Measurements from ENCODE around the gene RFX3. TPM values are rescaled to one million over a fixed set of nuclear protein-coding genes. Genes with fewer than 3 reads are reported as not detected.

The RFX3 gene
- total RNA-seq, 1 experiment from 2014 or later, result 9.9 TPM

DNA sequence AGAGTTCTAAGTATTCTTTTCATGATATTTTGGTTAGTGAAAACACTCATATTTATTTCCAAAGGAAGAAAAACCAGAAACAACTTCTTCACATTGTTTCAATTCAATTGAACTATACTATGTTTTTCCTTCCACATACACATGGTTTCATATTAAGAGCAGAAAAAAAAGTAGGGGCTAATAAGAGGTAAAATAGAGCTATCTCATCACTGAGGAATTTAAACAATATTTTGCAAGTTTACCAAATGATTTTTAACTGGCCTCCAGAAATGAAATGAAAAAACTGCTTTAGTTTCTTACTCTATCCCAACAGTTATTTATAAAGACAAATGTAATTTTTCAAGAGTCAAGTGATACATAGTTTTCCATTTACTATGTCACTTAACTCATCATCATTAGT is 233.5 kb downstream of the RFX3 start:
- no peak overlapping the region for H3K9ac ChIP-seq (ENCODE audit: extremely low read depth, insufficient read length, low read length)
- no peak overlapping the region for H3K18ac ChIP-seq (ENCODE audit: insufficient read length, low read depth, low read length)
- no peaks in the 10 kb centered on the region for H3K23me2 ChIP-seq (ENCODE audit: insufficient read length, low read depth, low read length, poor library complexity, severe bottlenecking)
- H2BK120ac ChIP-seq (ENCODE audit: low read depth, low read length, poor library complexity, severe bottlenecking), result no peak overlapping the region
- H3K27me3 Mint-ChIP-seq (ENCODE audit: low read depth), result no peaks in the 10 kb centered on the region; the same call in 1 of the 2 replicates
- H3K4me3 Mint-ChIP-seq, result no peak overlapping the region
- H3K4me1 ChIP-seq (ENCODE audit: insufficient read depth, low read length), result no peaks in the 10 kb centered on the region; the same call in 1 of the 2 replicates
- no peak overlapping the region for H4K5ac ChIP-seq (ENCODE audit: insufficient read length, low read depth, low read length)
- H3K9me3 Mint-ChIP-seq, result no peaks in the 10 kb centered on the region
- H3K9me3 ChIP-seq (ENCODE audit: control insufficient read depth, low read depth, low read length), result no peaks in the 10 kb centered on the region
- no peak overlapping the region for H4K91ac ChIP-seq (ENCODE audit: insufficient read length, low read depth, low read length)
- H3K4ac ChIP-seq (ENCODE audit: low read depth, low read length), result no peak overlapping the region
- no peak overlapping the region for H3K14ac ChIP-seq (ENCODE audit: insufficient read depth, low read length)
- H2BK12ac ChIP-seq (ENCODE audit: insufficient read length, low read depth, low read length), result no peak overlapping the region
- no peak overlapping the region for H3K23ac ChIP-seq (ENCODE audit: insufficient read length, low read depth, low read length)
- TF ChIP-seq, protein P1, sequence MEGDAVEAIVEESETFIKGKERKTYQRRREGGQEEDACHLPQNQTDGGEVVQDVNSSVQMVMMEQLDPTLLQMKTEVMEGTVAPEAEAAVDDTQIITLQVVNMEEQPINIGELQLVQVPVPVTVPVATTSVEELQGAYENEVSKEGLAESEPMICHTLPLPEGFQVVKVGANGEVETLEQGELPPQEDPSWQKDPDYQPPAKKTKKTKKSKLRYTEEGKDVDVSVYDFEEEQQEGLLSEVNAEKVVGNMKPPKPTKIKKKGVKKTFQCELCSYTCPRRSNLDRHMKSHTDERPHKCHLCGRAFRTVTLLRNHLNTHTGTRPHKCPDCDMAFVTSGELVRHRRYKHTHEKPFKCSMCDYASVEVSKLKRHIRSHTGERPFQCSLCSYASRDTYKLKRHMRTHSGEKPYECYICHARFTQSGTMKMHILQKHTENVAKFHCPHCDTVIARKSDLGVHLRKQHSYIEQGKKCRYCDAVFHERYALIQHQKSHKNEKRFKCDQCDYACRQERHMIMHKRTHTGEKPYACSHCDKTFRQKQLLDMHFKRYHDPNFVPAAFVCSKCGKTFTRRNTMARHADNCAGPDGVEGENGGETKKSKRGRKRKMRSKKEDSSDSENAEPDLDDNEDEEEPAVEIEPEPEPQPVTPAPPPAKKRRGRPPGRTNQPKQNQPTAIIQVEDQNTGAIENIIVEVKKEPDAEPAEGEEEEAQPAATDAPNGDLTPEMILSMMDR (conservative IDR thresholded peaks at IDR 0.05), result no peak
- H3K79me1 ChIP-seq (ENCODE audit: insufficient read depth, low read depth, low read length, poor library complexity, severe bottlenecking), result no peaks in the 10 kb centered on the region
- no peaks in the 10 kb centered on the region for H3K79me2 ChIP-seq (ENCODE audit: insufficient read depth, low read length)
- no peak overlapping the region for H2BK20ac ChIP-seq (ENCODE audit: low read depth, low read length, poor library complexity, severe bottlenecking)
- no peaks in the 10 kb centered on the region for H4K20me1 ChIP-seq (ENCODE audit: control insufficient read depth, insufficient read depth, insufficient read length)
- H3K56ac ChIP-seq (ENCODE audit: insufficient read length, low read depth, low read length), result no peak overlapping the region
- H3K27ac Mint-ChIP-seq, result no peak overlapping the region; a peak in 1 of 7 replicates
- no peak overlapping the region for H3K4me2 ChIP-seq (ENCODE audit: insufficient read depth, insufficient read length, low read length)
- H3K36me3 Mint-ChIP-seq (ENCODE audit: insufficient read depth in 1 of 3, low read depth in 3 of 3), result peaks cover 12 to 24% (median 15%) of the 10 kb centered on the region in 3 experiments; a peak in 6 of 7 replicates
- H3K27me3 ChIP-seq (ENCODE audit: insufficient read depth, low read length), result no peaks in the 10 kb centered on the region
- no peak overlapping the region for H2BK5ac ChIP-seq (ENCODE audit: insufficient read length, low read length)
- no peak overlapping the region for H2BK15ac ChIP-seq (ENCODE audit: low read depth, low read length)
- H2AFZ ChIP-seq (ENCODE audit: low read length), result no peak overlapping the region
- no peak for DNase-seq
- no peak overlapping the region for H2AK5ac ChIP-seq (ENCODE audit: insufficient read length, low read length)
- H3K27ac ChIP-seq (ENCODE audit: insufficient read length, low read depth, low read length), result no peak overlapping the region
- H4K8ac ChIP-seq (replicated peaks; ENCODE audit: insufficient read length, low read depth, low read length), result no peak overlapping the region
- no peak overlapping the region for H3T11ph ChIP-seq (ENCODE audit: low read length)
- H3K4me1 Mint-ChIP-seq, result peaks cover 26 to 36% of the 10 kb centered on the region in 2 experiments

Measured in H9 (cell line).